Renal pelvis (tissue), 4 donors: Measurements from ENCODE around the gene HSD11B1L. TPM values are rescaled to one million over a fixed set of nuclear protein-coding genes. Genes with fewer than 3 reads are reported as not detected.
"Not testable (repeated sequence)": the region's sequence is repeated elsewhere in the genome, so short reads cannot be mapped to it uniquely, and the experiment has no call there.

ENCODE experiments used
- DNase-seq: peaks from one replicate; pipeline ENCODE4 v3.0.0-alpha.2; 2013
- polyA plus RNA-seq, 3 donors: library from polyadenylated mRNA; unstranded; fragments of 120-200 nt; gene quantifications; one replicate each; pipeline ENCODE4 v1.2.1, GENCODE V29; 2013; ENCODE audit not compliant: insufficient read length in 3 of 3

The HSD11B1L gene
- polyA plus RNA-seq, 3 donors: 11.2 to 15.2 (median 11.8) TPM

DNA sequence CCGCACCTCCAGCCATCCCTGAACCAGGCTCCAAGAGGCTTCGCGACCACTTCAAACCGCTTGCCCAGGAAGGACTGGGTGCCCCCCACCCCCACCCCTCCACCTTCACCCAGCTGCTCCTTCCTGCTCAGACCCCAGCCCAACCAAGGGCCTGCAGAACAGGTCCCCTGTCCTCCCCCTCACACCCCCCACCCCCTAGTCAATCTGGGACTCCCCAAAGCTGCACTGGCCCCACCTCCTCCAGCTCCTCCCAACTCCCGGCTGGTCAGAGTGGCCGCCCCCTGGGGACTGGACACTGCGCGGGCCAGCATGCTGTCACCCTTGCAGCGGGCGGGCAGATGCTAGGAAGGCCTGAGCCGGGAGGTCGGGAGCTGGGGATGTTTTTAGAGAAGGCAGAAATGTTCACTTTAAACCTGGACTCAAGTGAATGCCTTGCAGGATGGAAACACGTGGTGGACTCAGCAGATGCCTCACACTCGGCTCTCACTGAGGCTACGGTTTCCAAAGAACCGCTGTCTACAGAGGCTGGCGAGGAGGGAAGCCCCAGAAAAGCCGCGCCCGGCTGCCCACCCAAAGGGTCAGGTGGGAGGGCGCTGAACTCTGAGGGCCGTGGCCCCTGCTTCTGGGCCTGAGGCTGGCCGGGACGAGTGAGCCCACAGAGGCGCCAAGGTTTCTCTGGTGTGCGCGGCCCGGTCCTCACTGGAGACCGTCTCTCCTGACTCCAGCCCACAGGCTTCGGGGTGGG is 17.2 kb downstream of the HSD11B1L start:
- DNase-seq: no peak

DNA sequence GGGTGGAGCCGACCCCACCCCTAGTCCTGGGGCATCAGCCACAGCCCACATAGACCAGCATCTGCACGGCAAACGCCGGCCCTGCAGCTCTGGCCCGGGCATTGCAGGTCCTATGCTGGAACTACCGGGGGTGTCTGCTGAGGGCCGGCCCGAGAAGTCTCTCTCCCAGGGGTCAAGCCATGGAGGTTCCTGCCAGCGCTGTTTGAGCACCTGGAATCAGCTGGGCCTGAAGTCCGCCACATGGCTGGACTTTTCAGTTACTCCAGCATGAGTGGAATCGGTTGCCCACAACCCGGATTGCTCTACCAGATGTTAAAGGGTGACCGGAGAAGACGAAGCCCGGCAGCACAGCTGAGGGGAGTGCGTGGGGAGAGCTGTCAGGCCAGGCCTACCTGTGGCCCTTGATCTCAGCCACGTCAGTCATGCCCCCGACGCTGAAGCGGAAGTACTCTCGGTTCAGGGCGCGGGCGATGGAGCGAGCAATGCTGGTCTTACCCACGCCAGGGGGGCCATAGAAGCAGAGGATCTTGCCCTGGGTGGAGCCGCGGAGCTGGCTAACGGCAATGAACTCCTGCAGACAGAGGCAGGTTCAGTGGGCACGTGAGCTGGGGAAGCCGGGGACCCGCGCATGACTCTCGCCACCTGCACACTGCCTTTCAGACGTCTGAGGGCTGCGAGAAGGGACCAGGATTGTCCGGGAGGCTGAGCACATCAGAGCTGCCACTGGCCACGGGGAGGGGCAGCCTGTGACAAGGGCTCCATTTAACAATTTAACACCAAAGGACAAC is 18.0 kb downstream of the HSD11B1L start:
- DNase-seq: no peak

DNA sequence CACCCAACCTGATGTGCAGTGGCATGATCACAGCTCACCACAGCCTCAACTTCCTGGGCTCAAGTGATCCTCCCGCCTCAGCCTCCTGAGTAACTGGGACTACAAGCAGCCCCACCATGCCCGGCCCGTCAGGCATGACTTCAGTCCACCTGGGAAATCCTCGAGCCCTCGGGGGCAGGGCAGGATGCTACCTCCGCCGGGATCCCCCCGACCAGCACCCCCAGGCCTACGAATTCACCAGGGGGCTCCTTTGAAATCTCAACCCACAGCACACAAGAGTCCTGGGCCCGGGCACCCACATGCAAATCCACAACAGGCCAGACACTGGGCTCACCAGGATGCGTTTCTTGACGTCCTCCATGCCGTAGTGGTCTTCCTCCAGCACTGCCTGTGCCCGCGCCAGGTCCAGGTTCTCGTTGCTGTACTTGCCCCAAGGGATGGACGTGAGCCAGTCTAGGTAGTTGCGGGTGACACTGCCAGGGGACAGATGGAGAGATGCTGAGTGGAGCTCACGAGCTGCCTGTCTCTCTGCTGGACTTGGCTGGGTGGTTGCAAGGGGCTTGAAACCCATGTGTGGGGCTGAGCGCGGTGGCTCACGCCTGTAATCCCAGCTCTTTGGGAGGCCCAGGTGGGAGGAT is 19.7 kb downstream of the HSD11B1L start:
- no peak for DNase-seq

DNA sequence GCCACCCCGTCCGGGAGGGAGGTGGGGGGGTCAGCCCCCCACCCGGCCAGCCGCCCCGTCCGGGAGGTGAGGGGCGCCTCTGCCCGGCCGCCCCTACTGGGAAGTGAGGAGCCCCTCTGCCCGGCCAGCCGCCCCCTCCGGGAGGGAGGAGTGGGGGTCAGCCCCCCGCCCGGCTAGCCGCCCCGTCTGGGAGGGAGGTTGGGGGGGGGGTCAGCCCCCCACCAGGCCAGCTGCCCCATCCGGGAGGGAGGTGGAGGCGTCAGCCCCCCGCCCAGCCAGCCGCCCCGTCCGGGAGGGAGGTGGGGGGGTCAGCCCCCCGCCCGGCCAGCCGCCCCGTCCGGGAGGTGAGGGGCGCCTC is 21.2 kb downstream of the HSD11B1L start:
- DNase-seq: not testable (repeated sequence)

DNA sequence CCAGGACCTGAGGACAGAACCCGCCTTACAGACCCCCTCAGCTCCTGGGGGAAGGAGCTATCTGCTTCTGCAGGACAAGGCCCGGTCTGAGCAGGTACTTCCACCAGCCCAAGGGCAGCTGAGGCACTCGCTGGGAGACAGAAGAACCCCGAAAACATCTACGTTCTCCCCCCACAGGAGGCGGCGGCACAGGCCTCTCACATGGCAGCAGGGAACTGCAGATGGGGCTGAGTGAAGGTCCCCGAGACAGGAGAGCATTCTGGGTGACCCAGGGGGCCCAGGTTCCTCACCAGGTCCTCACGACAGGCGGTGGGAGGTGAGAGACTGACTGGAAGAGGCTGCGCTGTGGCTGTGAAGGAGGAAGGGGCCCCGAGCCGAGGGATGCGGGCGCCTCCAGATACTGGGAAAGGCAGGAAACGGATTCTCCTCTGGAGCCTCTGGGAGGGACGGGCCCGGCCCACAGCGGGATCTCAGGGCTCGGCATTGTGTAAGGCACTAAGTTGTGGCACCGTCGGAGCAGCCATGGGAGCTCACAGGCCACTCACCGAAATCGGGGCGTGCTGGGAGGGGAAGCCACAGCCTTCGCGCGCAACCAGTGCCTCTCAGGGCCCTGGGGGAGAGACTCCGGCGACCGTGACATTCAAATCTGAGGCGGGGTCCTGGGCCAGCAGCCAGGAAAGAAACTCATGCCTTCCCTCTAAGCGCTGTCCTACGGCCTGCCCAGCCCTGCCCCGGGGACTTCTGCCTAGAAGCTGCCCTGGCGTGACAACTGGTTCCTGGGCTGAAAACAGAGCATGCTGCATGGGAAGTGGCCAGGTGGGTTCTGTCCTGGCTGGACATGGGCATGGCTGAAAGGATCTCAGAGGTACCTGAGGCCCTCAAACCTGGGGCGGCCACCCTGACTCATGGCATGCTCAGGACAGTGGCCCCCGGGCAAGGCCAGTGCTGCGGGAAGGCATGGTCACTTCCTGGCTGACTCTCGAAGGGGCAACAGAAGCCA is 23.3 kb downstream of the HSD11B1L start:
- no peak for DNase-seq

DNA sequence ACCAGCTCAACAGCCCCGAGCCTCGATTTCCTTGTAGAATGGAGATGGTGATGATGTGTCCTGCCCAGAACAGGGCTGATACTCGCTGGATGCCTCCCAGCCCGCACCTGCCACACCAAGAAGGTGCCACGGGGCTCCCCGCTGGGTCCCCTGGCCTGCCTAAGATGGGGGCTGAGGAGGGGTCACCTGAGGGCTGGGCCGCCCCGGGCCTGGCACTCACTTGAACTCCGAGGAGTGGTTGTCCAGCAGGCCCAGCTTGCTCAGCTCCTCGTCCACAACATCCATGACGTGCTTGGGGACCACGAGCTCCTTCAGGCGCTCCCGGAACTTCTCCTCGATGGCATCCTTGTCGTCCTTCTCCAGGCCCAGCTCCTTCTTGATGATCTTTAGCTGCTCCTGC is 24.7 kb downstream of the HSD11B1L start:
- no peak for DNase-seq

DNA sequence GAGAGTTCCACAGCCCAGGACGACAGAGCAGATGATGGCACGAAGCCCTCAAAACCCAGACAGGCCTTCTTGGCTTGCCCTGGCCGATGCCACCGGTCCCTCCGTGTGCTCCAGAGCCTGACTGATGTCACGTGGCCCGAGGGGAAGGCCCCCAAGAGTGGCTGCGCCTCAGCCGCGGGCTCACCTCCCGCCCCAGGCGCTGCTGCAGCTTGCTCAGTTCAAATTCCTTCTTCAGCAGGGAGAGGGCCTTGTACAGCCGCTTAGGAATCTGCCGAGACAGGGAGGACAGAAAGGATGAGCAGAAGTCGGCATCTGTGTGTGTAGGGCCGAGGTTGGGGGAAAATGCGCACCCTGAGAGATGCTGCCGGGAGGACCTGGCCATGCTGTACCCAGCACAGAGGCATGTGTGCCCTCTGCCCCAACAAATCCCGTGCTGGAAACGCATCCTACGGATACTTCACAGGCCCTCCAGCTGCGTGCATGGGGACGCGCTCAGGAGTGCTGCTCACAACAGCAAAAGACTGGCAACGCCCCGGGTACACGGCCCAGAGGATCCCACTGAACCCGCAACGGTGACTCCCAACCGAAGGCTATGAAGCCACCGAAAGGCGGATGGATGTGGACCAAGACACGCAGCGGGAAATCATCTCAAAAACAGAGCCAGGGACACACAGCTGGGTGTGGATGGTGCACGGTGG is 26.2 kb downstream of the HSD11B1L start:
- no peak for DNase-seq

DNA sequence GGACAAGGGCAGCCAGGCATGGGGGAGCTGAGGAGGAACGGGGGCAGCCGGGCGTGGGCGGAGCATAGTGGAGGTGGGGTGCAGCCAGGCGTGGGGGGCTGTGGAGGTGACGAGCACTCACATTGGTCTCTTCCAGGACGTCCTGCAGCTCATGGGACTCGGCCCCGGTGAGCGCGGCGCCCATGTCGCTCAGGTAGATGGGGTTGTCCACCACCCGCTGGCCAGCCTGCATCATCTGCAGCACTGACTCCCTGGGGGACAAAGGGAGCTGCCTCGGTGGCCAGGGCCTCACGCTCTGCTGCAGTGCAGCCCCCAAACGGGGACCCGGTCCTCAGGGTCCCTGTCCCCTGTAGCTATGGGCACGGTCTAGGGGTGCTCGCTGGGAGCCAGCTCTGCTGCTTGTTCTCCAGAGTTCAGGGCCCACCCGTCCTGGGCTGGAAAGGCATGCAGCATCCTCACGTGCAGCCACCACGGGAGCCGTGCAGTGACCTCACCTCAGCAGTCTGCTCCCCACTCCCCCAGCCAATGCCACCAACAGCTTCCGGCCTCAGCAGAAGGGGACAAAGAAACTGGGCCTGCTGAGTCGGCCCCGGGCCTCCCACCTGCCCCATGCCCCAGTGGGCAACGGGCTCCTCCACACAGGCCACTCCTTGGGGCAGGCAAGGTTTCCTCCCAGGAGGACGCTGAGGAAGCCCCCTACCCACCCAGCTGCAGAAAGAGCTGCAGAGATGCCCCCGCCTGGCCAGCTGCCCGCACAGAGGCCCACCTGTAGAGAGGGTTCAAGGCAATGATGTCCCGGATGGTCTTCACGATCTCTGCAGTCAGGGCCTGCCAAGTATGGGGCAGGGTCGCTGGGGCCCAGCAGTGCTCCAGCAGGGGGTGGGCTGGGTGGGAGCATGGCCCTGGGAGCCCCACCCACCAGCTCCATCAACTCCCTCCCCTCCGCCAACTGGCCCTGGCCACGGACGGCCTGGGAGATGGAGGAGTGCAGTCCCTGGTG is 27.0 kb downstream of the HSD11B1L start:
- DNase-seq: no peak

DNA sequence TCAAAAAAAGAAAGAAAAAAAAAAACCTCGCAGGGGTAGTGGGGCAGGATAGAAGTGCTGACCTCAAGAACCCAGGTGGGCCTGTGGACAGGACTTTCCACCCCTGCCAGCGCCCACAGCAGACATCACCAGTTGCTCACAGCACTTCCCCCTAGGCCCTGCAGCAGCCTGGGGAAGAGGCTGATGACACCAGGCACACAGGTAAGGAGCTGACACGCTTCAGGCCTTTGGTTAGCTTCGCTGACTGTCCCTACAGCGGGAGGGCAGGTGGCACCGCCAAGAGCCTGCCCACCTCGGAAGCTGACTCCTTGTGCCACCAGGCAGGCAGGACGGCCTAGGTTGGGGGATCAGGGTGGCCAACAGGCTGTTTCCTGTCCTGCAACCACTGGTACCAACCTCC is 30.2 kb downstream of the HSD11B1L start:
- DNase-seq: no peak

DNA sequence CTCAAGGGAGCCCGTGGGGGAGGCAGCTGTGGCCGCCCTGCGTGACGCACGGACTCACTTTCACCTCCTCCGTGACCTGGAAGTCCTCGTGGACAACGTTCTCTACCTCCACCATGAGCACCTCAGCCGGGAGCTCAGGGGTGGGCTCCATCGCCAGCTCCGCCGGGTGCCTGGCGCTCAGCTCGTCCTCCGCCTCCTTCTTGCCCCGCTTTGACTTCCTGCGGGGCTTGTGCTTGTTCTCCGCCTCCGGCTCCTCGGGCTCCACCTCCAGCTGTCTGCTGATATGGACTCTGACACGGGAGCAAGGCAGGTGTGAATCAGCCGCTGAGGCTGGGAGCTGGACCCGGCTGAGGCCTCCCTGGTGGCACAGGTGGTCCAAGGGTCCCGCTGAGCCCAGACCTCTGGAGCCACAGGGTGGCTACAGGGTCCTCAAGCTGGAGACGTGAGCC is 30.9 kb downstream of the HSD11B1L start:
- DNase-seq: no peak

DNA sequence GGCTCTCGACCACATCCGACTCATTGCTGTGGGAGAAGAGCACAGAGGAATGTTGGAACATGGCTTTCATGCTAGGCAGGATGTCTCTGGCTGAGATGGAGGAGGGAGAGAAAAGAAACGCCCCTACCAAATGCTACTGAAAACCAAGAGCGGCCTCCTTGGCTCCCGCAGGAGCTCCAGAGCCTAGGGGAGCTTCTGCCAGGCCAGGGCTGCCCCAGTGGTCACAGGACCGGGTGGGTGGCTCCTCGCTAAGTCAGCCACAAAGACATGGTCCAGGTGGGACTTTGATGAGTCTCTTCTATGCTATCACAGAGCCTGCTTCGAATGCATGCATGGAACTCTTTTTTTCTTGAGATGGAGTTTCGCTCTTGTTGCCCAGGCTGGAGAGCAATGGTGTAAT is 32.4 kb downstream of the HSD11B1L start:
- DNase-seq: no peak

DNA sequence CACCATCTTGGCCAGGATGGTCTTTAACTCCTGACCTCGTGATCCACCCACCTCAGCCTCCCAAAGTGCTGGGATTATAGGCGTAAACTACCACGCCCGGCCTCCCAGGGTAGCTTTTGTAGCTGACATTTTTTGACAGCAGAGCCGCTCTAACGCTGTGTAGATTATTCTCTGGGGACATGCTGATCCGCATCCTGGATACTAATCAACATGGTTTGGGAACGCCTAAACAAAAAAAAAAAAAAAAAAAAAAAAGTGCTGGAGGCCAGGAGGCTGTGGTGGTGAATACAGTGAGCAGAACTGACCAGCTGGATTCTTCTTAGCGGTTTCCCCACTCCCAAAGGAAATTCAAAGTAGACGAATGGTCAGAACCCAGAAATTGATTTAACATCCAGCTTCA is 34.0 kb downstream of the HSD11B1L start:
- no peak for DNase-seq

DNA sequence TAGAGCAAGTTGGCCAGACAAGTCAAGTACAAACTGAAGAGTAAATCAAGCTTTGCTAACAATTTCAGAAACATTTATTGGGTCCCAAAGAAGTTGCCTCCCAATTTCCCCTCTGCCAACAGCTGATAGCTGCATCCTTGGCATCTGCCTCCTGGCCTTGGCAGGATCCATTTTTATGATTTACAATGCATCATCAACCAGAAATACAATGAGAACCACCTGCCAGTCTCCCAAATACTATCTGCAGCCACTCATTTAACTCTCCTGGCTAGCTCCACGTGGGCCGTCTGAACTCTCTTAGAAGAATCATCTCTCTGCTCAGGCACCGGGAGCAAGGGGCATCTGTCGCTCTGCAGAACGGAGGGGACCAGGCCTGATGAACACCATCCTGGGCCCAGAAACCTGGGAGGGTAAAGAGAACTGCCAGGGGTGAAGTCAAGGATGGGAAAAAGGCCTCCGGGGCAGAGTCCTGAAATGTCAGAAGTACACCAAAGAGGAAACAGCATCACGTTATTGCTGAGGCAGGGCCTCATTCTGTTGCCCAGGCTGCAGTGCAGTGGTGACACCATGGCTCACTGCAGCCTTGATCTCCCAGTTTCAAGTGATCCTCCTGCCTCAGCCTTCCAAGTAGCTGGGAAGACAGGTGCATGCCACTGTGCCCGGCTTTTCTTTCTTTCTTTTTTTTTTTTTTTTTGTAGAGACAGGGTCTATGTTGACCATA is 36.5 kb downstream of the HSD11B1L start:
- DNase-seq: no peak

DNA sequence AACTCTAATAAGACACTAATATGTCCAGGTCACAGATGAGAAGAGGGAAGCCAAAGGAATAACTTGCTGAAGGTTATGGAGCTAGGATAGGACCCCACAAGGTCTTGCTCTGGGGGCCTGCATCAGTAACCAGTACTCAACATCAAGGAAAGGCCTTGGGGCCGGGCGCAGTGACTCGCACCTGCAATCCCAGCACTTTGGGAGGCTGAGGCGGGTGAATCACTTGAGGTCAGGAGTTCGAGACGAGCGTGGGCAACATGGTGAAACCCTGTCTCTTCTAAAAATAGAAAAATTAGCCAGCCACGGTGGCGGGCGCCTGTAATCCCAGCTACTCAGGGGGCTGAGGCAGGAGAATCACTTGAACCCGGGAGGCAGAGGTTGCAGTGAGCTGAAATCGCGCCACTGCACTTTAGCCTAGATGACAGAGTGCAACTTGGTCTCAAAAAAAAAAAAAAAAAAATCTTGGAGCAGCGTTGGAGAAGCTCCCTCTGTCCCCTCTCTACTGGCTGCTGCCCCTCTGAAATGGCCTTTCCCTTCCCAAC is 37.3 kb downstream of the HSD11B1L start:
- DNase-seq: no peak

DNA sequence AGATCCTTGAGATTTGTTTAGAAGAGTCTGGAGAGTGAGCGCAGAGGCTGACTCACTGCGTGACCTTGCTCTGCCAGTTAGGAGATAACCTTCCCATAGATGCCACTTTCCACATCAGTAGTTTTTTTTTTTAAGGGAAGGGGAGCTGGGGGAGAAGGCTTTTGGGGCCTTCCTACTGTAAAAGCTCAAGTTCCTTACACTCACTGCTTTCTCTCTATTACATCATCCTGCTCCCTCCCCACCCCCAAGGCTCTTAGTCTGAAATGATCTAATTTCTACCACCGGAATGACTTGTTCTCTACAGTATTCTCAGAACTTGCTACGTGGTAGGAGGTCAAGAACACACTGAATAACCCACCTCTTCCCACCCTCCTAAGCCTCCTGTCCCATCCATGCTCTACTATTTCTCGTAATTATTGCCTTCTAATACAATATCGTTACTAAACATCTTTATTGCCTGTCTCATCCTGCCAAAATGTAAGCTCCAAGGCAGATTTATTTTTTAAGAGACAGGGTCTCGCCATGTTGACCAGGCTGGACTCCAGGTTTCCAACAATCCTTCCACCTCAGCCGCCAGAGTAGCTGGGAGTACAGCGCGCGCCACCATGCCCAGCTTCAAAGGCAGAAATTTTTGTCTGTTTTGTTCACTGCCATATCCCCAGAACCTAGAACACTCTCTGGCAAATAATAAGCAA is 37.9 kb downstream of the HSD11B1L start:
- no peak for DNase-seq

DNA sequence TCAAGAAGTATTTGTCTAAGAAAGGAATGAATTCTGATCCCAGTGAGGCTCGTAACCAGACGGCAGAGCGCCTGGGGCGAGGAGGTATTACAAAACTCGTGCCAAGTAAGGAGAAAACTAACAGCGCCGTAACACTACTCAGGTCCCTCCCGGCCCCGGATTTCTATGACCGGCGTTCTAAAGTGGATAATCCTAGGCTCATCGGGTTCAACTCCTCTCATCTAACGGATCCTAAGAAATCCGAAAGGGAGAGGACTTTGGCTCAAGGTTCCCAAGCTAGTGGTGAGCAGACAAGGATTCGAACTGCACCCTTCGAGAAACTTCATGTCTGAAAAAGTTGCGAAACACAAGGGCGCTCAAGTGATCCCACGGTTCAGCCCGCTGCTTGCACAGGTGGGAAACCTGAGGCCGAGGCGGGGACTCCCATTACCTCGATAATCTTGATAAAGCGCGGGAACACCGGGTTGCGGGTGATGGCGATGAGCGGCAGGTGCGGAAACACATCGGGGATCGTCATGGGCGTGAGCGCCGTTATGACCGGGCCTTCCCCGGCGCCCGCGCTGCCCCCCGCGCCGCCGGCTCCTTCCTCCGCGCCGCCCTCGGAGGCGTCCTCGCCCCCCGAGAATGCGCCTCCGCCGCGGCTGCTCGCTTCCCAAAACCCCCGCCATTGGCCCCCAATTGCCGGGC is 38.6 kb downstream of the HSD11B1L start:
- DNase-seq: no peak
